Tibial artery (tissue), 4 donors: ENCODE measurements around the gene CDH2.

Experiments
- DNase-seq, 2 donors: peaks; one replicate each; pipeline ENCODE4 v3.0.0-alpha.2; 2019
- H3K27ac ChIP-seq, 2 donors: fragments of 200-600 bp; sonication (generic) in 1 of 2; 1 replicate in 1 of 2; 2 replicates in 1 of 2; pipeline ENCODE4 v1.5.1; 2018 to 2019; ENCODE audit warnings: mild to moderate bottlenecking in 1 of 2
- H3K27me3 ChIP-seq, 2 donors: fragments of 200-600 bp; sonication (generic) in 1 of 2; one replicate each; pipeline versions ENCODE4 v1.5.1 to v1.6.0; 2016 to 2019
- H3K36me3 ChIP-seq, 3 donors: fragments of 200-600 bp; sonication (generic) in 2 of 3; one replicate each; pipeline ENCODE4 v1.5.1; 2016 to 2019; ENCODE audit warnings: mild to moderate bottlenecking in 2 of 3
- H3K4me1 ChIP-seq, 4 donors: fragments of 200-600 bp; sonication (generic) in 2 of 4; 1 replicate in 3 of 4; 2 replicates in 1 of 4; pipeline ENCODE4 v1.5.1; 2016 to 2019
- H3K4me3 ChIP-seq, 2 donors: fragments of 200-600 bp; sonication (generic) in 1 of 2; 1 replicate in 1 of 2; 2 replicates in 1 of 2; pipeline ENCODE4 v1.5.1; 2018 to 2019; ENCODE audit warnings: mild to moderate bottlenecking in 2 of 2
- H3K9me3 ChIP-seq, 3 donors: fragments of 200-600 bp; sonication (generic) in 1 of 3; one replicate each; pipeline ENCODE4 v1.5.1; 2016 to 2019
- intact Hi-C: fragments of 100-400 bp; cut with DNase I; formaldehyde crosslinking; loops from one replicate; pipeline ENCODE4 v1.15.0; 2023; ENCODE audit warnings: low total_unique reads
- TF ChIP-seq, protein P1 (sequence below), 2 experiments: fragments of 200-600 bp in 1 of 2; fragments of 450-650 bp in 1 of 2; IDR thresholded peaks; one replicate each; pipeline ENCODE4 v1.5.1; 2017 to 2019; ENCODE audit warnings: antibody characterized with exemption in 2 of 2, mild to moderate bottlenecking in 1 of 2, moderate library complexity in 1 of 2

Gene CDH2

DNA sequence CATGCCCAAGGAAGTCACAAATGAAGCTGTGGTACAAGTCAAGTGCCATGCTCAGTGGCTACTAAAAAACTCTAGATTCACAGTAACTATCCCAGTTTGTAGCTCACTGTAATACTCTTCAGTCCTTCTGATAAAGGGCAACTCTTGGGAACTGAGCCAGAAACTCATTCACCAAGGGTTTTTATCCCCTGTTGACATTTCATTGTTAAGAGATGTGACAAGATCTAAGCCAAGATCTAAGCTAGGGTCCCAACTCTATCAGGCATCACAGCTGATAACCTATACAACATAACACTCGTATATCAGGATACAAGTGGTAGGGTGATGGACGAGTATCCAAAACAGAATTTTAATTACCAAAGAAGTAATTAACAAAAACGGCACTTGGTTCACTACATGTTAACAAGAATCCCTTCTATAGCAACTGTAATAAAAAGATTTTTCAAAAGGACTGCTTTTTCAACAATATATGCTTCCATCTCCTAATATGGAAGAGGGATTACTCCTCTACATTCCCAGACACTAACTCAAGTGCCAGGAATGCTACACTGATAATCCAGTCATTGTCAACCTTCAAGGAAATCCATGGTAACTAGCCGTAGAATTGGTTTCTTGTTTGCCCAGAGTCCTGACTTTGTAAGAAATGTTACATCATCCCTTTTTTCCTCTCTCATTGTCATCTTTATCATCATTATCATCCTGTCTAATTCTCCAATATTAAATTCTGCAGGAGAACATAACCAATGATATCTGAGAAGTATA lies 111.7 kb downstream of the CDH2 start:
- Histone ChIP-seq H3K4me1 (no peaks in the 10 kb centered on the region), H3K36me3 (no peaks in the 10 kb centered on the region), H3K27ac (no peak overlapping the region), H3K9me3 (no peaks in the 10 kb centered on the region), H3K4me3 (no peak overlapping the region), H3K27me3 (no peaks in the 10 kb centered on the region)
- DNase-seq, result no peak
- TF ChIP-seq, protein P1, sequence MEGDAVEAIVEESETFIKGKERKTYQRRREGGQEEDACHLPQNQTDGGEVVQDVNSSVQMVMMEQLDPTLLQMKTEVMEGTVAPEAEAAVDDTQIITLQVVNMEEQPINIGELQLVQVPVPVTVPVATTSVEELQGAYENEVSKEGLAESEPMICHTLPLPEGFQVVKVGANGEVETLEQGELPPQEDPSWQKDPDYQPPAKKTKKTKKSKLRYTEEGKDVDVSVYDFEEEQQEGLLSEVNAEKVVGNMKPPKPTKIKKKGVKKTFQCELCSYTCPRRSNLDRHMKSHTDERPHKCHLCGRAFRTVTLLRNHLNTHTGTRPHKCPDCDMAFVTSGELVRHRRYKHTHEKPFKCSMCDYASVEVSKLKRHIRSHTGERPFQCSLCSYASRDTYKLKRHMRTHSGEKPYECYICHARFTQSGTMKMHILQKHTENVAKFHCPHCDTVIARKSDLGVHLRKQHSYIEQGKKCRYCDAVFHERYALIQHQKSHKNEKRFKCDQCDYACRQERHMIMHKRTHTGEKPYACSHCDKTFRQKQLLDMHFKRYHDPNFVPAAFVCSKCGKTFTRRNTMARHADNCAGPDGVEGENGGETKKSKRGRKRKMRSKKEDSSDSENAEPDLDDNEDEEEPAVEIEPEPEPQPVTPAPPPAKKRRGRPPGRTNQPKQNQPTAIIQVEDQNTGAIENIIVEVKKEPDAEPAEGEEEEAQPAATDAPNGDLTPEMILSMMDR (IDR thresholded peaks at IDR 0.05), result no peak
- intact Hi-C loops, result no loop called here

DNA sequence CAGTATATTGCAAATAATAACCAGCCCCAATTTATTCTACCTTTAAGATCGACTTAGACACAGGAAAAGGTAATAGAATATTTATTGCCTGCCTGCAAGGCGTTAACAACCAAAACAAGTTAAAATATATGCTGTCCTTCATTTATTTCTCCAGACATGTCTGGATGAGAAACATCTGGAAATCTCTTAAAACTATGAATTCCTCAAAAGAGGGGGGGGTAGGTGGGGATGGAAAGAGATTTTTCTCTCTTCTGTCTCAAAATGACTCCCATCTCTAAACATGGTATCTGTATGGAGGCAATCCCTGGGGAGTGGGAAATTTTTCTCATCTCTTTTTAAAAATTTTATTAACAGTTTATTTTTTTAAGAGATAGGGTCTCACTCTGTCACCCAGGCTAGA lies 113.0 kb downstream of the CDH2 start:
- Histone ChIP-seq H3K27ac (no peak overlapping the region), H3K4me3 (no peak overlapping the region), H3K9me3 (no peaks in the 10 kb centered on the region), H3K36me3 (no peaks in the 10 kb centered on the region), H3K4me1 (no peaks in the 10 kb centered on the region), H3K27me3 (no peaks in the 10 kb centered on the region)
- TF ChIP-seq, protein P1 (IDR thresholded peaks at IDR 0.05), result no peak
- intact Hi-C loops, result no loop called here
- DNase-seq, result no peak

DNA sequence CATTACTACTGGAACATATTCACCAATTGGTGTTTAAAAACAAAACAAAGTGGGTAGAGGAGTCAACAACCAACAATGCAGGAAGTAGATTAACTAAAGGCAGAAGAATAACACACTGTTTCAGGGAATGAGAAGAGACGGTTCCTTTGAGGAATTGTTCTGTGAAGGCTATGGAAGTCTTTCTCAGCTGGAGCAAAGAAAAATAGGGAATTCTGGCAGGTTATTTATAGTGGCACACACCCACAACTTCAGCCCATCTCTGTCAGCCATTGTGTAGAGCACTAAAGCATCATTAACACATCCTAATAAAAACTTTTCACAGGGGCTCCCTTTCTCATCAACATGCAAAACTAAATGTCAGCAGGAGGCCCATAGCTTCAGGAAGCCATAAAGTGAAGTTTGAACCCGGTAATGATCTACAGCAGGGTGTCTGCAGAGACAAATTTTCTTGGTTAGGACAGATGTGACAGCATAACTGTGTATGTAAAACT lies 113.6 kb downstream of the CDH2 start:
- no peaks in the 10 kb centered on the region for H3K9me3 ChIP-seq
- H3K27ac ChIP-seq, result no peak overlapping the region

DNA sequence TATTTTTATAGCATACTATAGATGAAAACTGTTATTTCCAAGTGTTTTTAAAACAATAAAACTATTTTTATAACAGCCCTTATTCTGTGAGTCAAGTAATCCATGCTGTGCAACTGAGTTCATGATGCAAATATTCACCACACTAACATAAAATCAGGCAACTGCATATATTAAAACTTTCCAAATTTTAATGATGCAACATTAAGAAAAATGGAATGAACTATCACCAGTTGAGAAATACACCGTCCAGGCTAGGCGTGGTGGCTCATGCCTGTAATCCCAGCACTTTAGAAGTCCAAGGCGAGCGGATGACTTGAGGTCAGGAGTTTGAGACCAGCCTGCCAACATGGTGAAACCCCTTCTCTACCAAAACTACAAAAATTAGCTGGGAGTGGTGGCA lies 114.5 kb downstream of the CDH2 start:
- intact Hi-C loops, result no loop called here
- H3K4me3 ChIP-seq, result no peak overlapping the region
- DNase-seq, result no peak
- TF ChIP-seq, protein P1 (IDR thresholded peaks at IDR 0.05), result no peak
- no peaks in the 10 kb centered on the region for H3K9me3 ChIP-seq
- H3K27ac ChIP-seq, result no peak overlapping the region
- no peaks in the 10 kb centered on the region for H3K36me3 ChIP-seq
- no peaks in the 10 kb centered on the region for H3K4me1 ChIP-seq
- H3K27me3 ChIP-seq, result no peaks in the 10 kb centered on the region

More for the DNA sequence above, 113.6 kb downstream of the CDH2 start:
- H3K4me1 ChIP-seq, result no peaks in the 10 kb centered on the region
- no peak overlapping the region for H3K4me3 ChIP-seq
- no peak for DNase-seq
- no peaks in the 10 kb centered on the region for H3K36me3 ChIP-seq
- no peaks in the 10 kb centered on the region for H3K27me3 ChIP-seq
- intact Hi-C loops, result no loop called here
- TF ChIP-seq, protein P1 (IDR thresholded peaks at IDR 0.05), result no peak

DNA sequence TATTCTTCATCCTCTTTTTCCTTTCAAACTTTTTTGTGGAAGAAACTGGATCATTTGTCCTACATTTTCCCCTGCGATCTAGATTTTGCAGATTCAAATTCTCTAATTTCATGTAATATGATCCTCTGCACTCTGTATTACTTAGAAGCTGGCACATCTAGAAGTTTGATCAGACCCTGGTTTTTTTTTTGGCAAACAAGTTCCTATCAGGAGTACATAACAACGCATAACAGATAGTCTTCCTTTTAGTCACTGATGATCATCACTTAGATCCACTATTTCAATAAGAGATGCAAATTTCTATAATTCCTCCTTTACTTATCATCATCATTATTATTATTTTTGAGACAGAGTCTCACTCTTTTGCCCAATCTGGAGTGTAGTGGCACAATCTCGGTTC lies 117.1 kb downstream of the CDH2 start:
- H3K27ac ChIP-seq, result no peak overlapping the region
- H3K4me1 ChIP-seq, result peaks cover 0 to 17% (median 0%) of the 10 kb centered on the region in 4 donors
- DNase-seq, result no peak
- H3K4me3 ChIP-seq, result no peak overlapping the region
- TF ChIP-seq, protein P1 (IDR thresholded peaks at IDR 0.05), result no peak
- H3K9me3 ChIP-seq, result no peaks in the 10 kb centered on the region
- intact Hi-C loops, result no loop called here
- H3K27me3 ChIP-seq, result no peaks in the 10 kb centered on the region
- no peaks in the 10 kb centered on the region for H3K36me3 ChIP-seq
